Fibroblast of mammary gland (primary cell): ENCODE measurements around the gene REV3L.
A peak's percentile ranks its signal among the peaks of the same experiment; 100 is the strongest.

ENCODE experiments used
- DNase-seq: peaks from one replicate; pipeline ENCODE4 v3.0.0-alpha.2; 2010; ENCODE audit warnings: low read depth
- H3K4me3 ChIP-seq: 2 replicates; pipeline ENCODE4 v1.5.1; 2011; ENCODE audit warnings: low read depth, mild to moderate bottlenecking, low read length, moderate library complexity; ENCODE audit not compliant: control insufficient read depth
- CTCF ChIP-seq: conservative IDR thresholded peaks from 2 replicates; pipeline ENCODE4 v1.5.1; 2011; ENCODE audit warnings: low read depth, low read length, inconsistent platforms; ENCODE audit not compliant: control insufficient read depth, insufficient read depth

REV3L gene

GRCh38 chr6:111417181-111417585, 65.8 kb downstream of the REV3L start:
- no peak for TF ChIP-seq CTCF
- DNase-seq, result peak; percentile 66
- no peak overlapping the region for H3K4me3 ChIP-seq

- DNase-seq, result no peak
- H3K4me3 ChIP-seq, result no peak overlapping the region
- TF ChIP-seq CTCF, result no peak
Measured at GRCh38 chr6:111416529-111416928, 66.5 kb downstream of the REV3L start.

- no peak for DNase-seq
- H3K4me3 ChIP-seq, result no peak overlapping the region
- TF ChIP-seq CTCF, result no peak
Measured at GRCh38 chr6:111414373-111414772, 68.6 kb downstream of the REV3L start.

GRCh38 chr6:111411978-111412566, 70.9 kb downstream of the REV3L start:
- no peak for DNase-seq
- H3K4me3 ChIP-seq, result no peak overlapping the region

GRCh38 chr6:111411046-111411445, 72.0 kb downstream of the REV3L start:
- no peak for TF ChIP-seq CTCF
- H3K4me3 ChIP-seq, result no peak overlapping the region
- DNase-seq, result no peak

More at GRCh38 chr6:111411978-111412566, 70.9 kb downstream of the REV3L start:
- TF ChIP-seq CTCF, result no peak

GRCh38 chr6:111410371-111410770, 72.6 kb downstream of the REV3L start:
- no peak for TF ChIP-seq CTCF
- no peak overlapping the region for H3K4me3 ChIP-seq
- no peak for DNase-seq

- no peak for TF ChIP-seq CTCF
- no peak for DNase-seq
- no peak overlapping the region for H3K4me3 ChIP-seq
Measured at GRCh38 chr6:111409430-111409829, 73.6 kb downstream of the REV3L start.
